Heart right ventricle (tissue), 16 donors: ENCODE data around the gene HNRNPA3. TPM values are rescaled to one million over a fixed set of nuclear protein-coding genes. Genes with fewer than 3 reads are reported as not detected.

Source experiments
- ATAC-seq, 8 donors: fragments of 200-7000 bp; cut with Tn5 transposase; one replicate each; pipeline ENCODE4 v1.9.1; 2020; ENCODE audit warnings: mild to moderate bottlenecking in 8 of 8, moderate library complexity in 8 of 8, moderate number of reproducible peaks in 1 of 8
- DNase-seq, 2 donors: peaks; one replicate each; pipeline ENCODE4 v3.0.0-alpha.2; 2020
- H3K27ac ChIP-seq, 10 donors: fragments of 200-600 bp; sonication (generic) in 2 of 10; one replicate each; pipeline versions ENCODE4 v1.5.0 to v1.8.0; 2020 to 2022; ENCODE audit warnings: mild to moderate bottlenecking in 3 of 10
- H3K27me3 ChIP-seq, 7 donors: fragments of 200-600 bp; one replicate each; pipeline ENCODE4 v1.8.0; 2021 to 2022; ENCODE audit warnings: mild to moderate bottlenecking in 2 of 7
- H3K36me3 ChIP-seq, 9 donors: fragments of 200-600 bp; sonication (generic) in 1 of 9; one replicate each; pipeline versions ENCODE4 v1.5.0 to v1.8.0; 2020 to 2022; ENCODE audit warnings: mild to moderate bottlenecking in 2 of 9
- H3K4me1 ChIP-seq, 9 donors: fragments of 200-600 bp; sonication (generic) in 1 of 9; one replicate each; pipeline versions ENCODE4 v1.5.0 to v1.8.0; 2020 to 2022; ENCODE audit warnings: mild to moderate bottlenecking in 4 of 9
- H3K4me3 ChIP-seq, 10 donors: fragments of 200-600 bp; sonication (generic) in 2 of 10; one replicate each; pipeline versions ENCODE4 v1.5.0 to v1.8.0; 2020 to 2022; ENCODE audit warnings: mild to moderate bottlenecking in 7 of 10, moderate library complexity in 2 of 10
- H3K9me3 ChIP-seq, 11 donors: fragments of 200-600 bp in 10 of 11; sonication (generic) in 2 of 11; one replicate each; pipeline versions ENCODE4 v1.5.0 to v1.8.0; 2013 to 2022; ENCODE audit warnings: mild to moderate bottlenecking in 2 of 11, control low read depth in 1 of 11, moderate library complexity in 1 of 11
- CTCF ChIP-seq, 9 donors: fragments of 200-600 bp; sonication (generic) in 2 of 9; IDR thresholded peaks; one replicate each; pipeline versions ENCODE4 v1.5.0 to v1.8.0; 2021 to 2022; ENCODE audit warnings: antibody characterized with exemption in 9 of 9, mild to moderate bottlenecking in 5 of 9, moderate library complexity in 1 of 9
- WGBS, 2 donors: extraction: QIAGEN DNeasy Blood & Tissue Kit; methylation state at CpG; one replicate each; pipeline ENCODE4 v1.1.7; 2013; ENCODE audit warnings: inconsistent platforms in 1 of 2; 5-methylcytosine and 5-hydroxymethylcytosine counted together
- intact Hi-C, 10 donors: fragments of 100-400 bp; cut with DNase I; formaldehyde crosslinking; loops; one replicate each; pipeline versions ENCODE4 v1.11.1 to v1.14.2; 2022
- polyA plus RNA-seq, 2 donors: library from polyadenylated mRNA; stranded (reverse); fragments of 200-250 nt; gene quantifications; one replicate each; pipeline ENCODE4 v1.2.3, GENCODE V29; 2013
- total RNA-seq, 10 donors: library from RNA; stranded (reverse); fragmentation: NEBNext Ultra II Directional in 3 of 10; extraction: Animal tissue kit (Norgen Biotek cat#: 25700) in 3 of 10; gene quantifications; one replicate each; pipeline versions ENCODE4 v1.2.1 to v1.2.4, GENCODE V29; 2021 to 2023
- donor health status: Arrhythmogenic right ventricular cardiomyopathy.
- donor health status: ischemic (EF 13 %, LVEDD 7.1; RV severe dilation, severe dysfunction).
- donor health status: healthy with polysubstance abuse.
- donor health status: DM: no; HTN: yes; CAD: no.
- donor health status: DM: no; HTN: no; CAD: no.
- donor health status: ischemic (EF 25% LVEDD 6.9; RV normal size, moderate dysfunction).
- donor health status: ischemic (EF 25% LVEDD 5.7; RV mildly dilated, moderate dysfunction).
- donor health status: healthy.
- donor health status: DM: yes; HTN: yes; CAD: no.
- donor health status: Ischemic cardiomyopathy.
- donor health status: ischemic (EF 35%, LVEDD 5.7; RV mildly dilated, moderate dysfunction).
- donor health status: nonischemic (EF 11% LVEDD 7.7; RV severe dilation, severe dysfunction).
- donor health status: DM: yes; HTN: yes; CAD: no.
- donor health status: PGD.
- donor health status: ischemic (EF 29% LVEDD 5.4; RV normal size, mild dysfunction).
- donor health status: nonischemic (EF 23%, LVEDD 6.1; RV moderate dilation, normal function).

HNRNPA3 gene
- total and polyA plus RNA-seq, 12 donors = 63.7 to 93.8 (median 80.1) TPM

GRCh38 chr2:177237932-177238331 is 25.3 kb downstream of the HNRNPA3 start:
- DNase-seq (no peak), ATAC-seq (no peak)
- peaks cover 0 to 27% (median 10%) of the 10 kb centered on the region in 9 donors for H3K36me3 ChIP-seq
- no peaks in the 10 kb centered on the region for H3K27me3 ChIP-seq
- no peaks in the 10 kb centered on the region for H3K9me3 ChIP-seq
- H3K4me1 ChIP-seq = peaks cover 12 to 100% (median 91%) of the 10 kb centered on the region in 9 donors
- H3K27ac ChIP-seq = peak overlapping the region in 6 of 10 donors; percentile 16 to 90 (median 69)
- no peak for TF ChIP-seq CTCF (IDR thresholded peaks at IDR 0.05)
- WGBS, 2 donors = 49 to 53% methylated on average over 2 of the region's 2 CpGs
- no peak overlapping the region for H3K4me3 ChIP-seq
- intact Hi-C loops = no loop called here

- H3K4me3 ChIP-seq = no peak overlapping the region
Measured at GRCh38 chr2:177239053-177239452, 26.5 kb downstream of the HNRNPA3 start.

DNA sequence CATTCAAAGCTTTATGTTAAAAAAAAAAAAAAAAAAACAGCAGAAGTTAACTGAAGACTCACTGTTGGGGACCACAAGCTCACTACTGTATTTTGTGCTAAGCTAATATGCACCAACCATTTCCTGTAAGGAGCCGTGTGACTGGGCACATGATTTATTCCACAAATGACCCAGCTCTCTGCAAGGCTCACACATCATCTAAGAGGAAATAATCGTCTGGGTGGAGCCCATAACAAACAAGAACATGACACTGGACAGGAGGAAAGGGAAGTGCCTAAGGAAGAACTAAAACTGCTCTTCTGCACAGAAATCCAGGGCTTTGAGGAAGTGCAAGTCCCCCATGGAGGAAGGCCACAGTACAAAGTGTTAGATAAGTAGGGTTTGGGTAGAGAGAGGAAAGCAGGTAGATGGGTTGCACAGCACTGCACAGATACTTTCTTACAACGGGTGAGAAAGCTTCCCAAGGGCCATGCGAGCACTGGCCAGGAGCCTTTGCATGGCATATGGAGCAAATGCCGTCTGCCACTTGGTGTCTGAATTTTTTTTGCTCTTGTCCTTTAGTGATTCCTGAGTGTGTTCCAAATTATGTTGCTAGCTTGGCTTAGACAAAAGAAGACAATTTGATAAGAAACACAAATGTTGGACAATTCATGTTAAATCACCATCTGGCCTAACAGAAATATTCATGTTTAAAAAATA is 27.5 kb downstream of the HNRNPA3 start:
- Histone ChIP-seq H3K4me3 (peak overlapping the region in 2 of 10 donors; percentile 11 to 20), H3K4me1 (peaks cover 12 to 100% (median 98%) of the 10 kb centered on the region in 9 donors), H3K27ac (peak overlapping the region in 9 of 10 donors; percentile 61 to 90 (median 80)), H3K9me3 (no peaks in the 10 kb centered on the region), H3K36me3 (peaks cover 0 to 11% (median 0%) of the 10 kb centered on the region in 9 donors), H3K27me3 (no peaks in the 10 kb centered on the region)
- intact Hi-C loops = loop anchor here in 3 of 10 donors (2.0 kb wide), 2 partner anchors 23 to 27 kb away; partner anchors contain the start of gene HNRNPA3 (in 1 of the 3)
- TF ChIP-seq CTCF (IDR thresholded peaks at IDR 0.05) = no peak
- ATAC-seq (peak; percentile 24 to 83 (median 68)), DNase-seq (peak in 1 of 2 donors; percentile 49)
- 1 to 8% methylated on average over 5 of the region's 5 CpGs for WGBS, 2 donors

More at GRCh38 chr2:177239053-177239452, 26.5 kb downstream of the HNRNPA3 start:
- DNase-seq (no peak), ATAC-seq (no peak)
- Histone ChIP-seq H3K4me1 (peaks cover 12 to 100% (median 93%) of the 10 kb centered on the region in 9 donors), H3K27ac (peak overlapping the region in 9 of 10 donors; percentile 61 to 90 (median 78)), H3K9me3 (no peaks in the 10 kb centered on the region), H3K36me3 (peaks cover 0 to 22% (median under 1%) of the 10 kb centered on the region in 9 donors), H3K27me3 (no peaks in the 10 kb centered on the region)
- no peak for TF ChIP-seq CTCF (IDR thresholded peaks at IDR 0.05)
- intact Hi-C loops = no loop called here
- 69 to 73% methylated on average over 6 of the region's 6 CpGs for WGBS, 2 donors

GRCh38 chr2:177241711-177242120 is 29.1 kb downstream of the HNRNPA3 start:
- 20 to 31% methylated on average over 1 of the region's 1 CpG for WGBS, 2 donors
- ATAC-seq = no peak
- Histone ChIP-seq H3K9me3 (no peaks in the 10 kb centered on the region), H3K4me1 (peaks cover 22 to 100% (median 99%) of the 10 kb centered on the region in 9 donors), H3K27me3 (no peaks in the 10 kb centered on the region), H3K36me3 (peaks cover 0 to 6% (median 0%) of the 10 kb centered on the region in 9 donors), H3K4me3 (peak overlapping the region in 6 of 10 donors; percentile 4 to 26 (median 11)), H3K27ac (peak overlapping the region; percentile 26 to 90 (median 79))
- TF ChIP-seq CTCF (IDR thresholded peaks at IDR 0.05) = no peak
- intact Hi-C loops = loop anchor here in 3 of 10 donors (2.0 kb wide), 2 partner anchors 21 to 29 kb away; partner anchors contain the start of gene HNRNPA3 (in 1 of the 3)
- DNase-seq = no peak
